ENCODE results near the gene ZNG1F.
"Not testable (repeated sequence)": the region's sequence is repeated elsewhere in the genome, so short reads cannot be mapped to it uniquely, and the experiment has no call there.

The ZNG1F gene

DNA sequence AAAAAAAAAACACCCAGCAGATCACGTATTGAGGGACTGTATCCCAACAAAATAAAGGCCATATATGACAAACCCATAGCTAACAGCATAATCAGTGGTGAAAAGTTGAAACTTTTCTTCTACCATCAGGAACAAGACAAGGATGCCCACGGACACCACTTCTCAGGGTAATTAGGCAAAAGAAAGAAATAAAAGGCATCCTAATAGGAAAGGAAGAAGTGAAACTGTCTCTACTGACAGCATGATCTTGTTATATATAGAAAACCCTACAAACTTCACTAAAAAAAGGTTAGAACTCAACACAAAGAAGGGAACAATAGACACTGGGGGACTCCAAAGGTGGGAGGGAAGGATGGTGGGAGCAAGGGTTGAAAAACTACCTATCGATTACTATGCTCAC, 102.9 kb downstream of the ZNG1F start:
- not testable (repeated sequence) for DNase-seq (ENCODE audit: low spot score)

DNA sequence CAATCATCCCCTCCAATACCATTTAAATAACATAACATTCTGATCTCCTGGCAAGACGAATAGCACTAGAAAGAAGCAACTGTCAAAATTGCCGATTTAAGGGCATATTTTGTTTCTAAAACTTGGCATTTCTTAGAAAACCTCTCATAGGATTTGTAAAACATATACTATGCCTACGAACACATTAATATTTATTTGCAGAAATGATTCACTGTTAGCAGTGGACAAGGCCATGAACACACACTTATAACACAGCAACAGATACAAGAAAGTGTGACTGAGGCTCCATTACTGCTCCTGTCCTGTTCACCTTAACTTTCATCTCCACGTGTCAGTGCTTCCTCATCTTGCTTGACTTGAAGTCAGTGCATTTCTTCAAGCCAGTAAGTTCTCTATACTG, 106.8 kb downstream of the ZNG1F start:
- DNase-seq (ENCODE audit: low spot score) = not testable (repeated sequence)
